ENCODE data around the gene SPECC1. TPM values are rescaled to one million over a fixed set of nuclear protein-coding genes. Genes with fewer than 3 reads are reported as not detected.

Gene SPECC1
- total RNA-seq, 1 experiment from 2014 or later: 43.5 TPM

DNA sequence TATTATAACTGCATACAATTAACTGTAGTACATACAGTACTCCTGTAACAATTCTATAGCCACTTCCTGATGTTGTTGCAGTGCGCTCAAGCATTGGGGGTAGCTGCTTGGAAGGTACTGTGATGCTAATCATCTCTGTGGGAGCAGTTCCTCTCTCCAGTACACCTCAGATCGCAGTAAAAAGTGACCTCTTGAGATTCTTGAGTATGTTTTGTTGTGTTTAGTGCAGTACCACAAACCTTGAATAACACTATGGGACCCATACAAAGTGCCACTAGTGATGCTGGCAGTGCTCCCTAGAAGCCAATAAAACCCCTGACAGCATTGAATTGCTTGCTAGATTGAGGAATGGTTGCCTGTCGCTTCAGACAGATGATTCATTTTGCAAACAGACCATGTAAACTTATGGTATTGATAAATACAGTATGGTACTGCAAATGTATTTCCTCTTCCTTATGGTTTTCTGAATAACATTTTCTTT, 193.0 kb downstream of the SPECC1 start:
- ChIA-PET POLR2A (no interaction called here), CTCF (no interaction called here), RAD21 (ENCODE audit: low non-redundant PET in 1 of 2, low total read pairs in 2 of 2, uncharacterized antibody in 2 of 2, unreplicated experiment in 2 of 2) (no interaction called here)
- Histone ChIP-seq H3K27ac (ENCODE audit: low read depth, low read length) (no peak overlapping the region), H3K27me3 (ENCODE audit: insufficient read depth, low read length) (no peaks in the 10 kb centered on the region), H3K9me2 (ENCODE audit: insufficient read depth) (no peaks in the 10 kb centered on the region), H2AFZ (ENCODE audit: low read depth, low read length, poor library complexity, severe bottlenecking) (no peak overlapping the region), H3K36me3 (ENCODE audit: control insufficient read depth in 1 of 2, insufficient read depth in 2 of 2, low read length in 2 of 2) (no peaks in the 10 kb centered on the region), H3K4me2 (ENCODE audit: low read length) (no peak overlapping the region), H4K20me1 (ENCODE audit: insufficient read depth) (no peaks in the 10 kb centered on the region; the same call in 1 of the 2 replicates), H3K4me1 (ENCODE audit: control insufficient read depth in 1 of 2, insufficient read depth in 2 of 2, low read length in 2 of 2) (peaks cover 0 to 4% of the 10 kb centered on the region in 2 experiments; a peak in 1 of 4 replicates), H3K4me3 (replicated peaks in 1 of 2; ENCODE audit: low read depth in 1 of 2, low read length in 2 of 2) (no peak overlapping the region), H3K9ac (ENCODE audit: low read length) (no peak overlapping the region), H3K79me2 (ENCODE audit: insufficient read depth, low read length) (no peaks in the 10 kb centered on the region; the same call in 1 of the 2 replicates), H3K9me3 (ENCODE audit: control insufficient read depth in 1 of 2, insufficient read depth in 1 of 2, low read depth in 1 of 2, low read length in 2 of 2) (no peaks in the 10 kb centered on the region)
- DNase-seq (ENCODE audit: low read depth, low spot score) (no peak), ATAC-seq (no peak)
- TF ChIP-seq CBX3 (IDR thresholded peaks at IDR 0.05; ENCODE audit: low read depth) (no peak), POLR2AphosphoS5 (IDR thresholded peaks at IDR 0.05; ENCODE audit: low read depth, low read length) (no peak), JUND (IDR thresholded peaks at IDR 0.05) (no peak), TCF7L2 (IDR thresholded peaks at IDR 0.05; ENCODE audit: borderline replicate concordance, extremely low read depth, insufficient read depth, insufficient read length) (no peak), SRF (IDR thresholded peaks at IDR 0.05; ENCODE audit: low read depth) (no peak), RAD21 (IDR thresholded peaks at IDR 0.05; ENCODE audit: low read depth) (no peak), POLR2A (IDR thresholded peaks at IDR 0.05; ENCODE audit: borderline replicate concordance, extremely low read depth, insufficient read depth, insufficient read length) (no peak), EZH2 (IDR thresholded peaks at IDR 0.05) (no peak), EGR1 (IDR thresholded peaks at IDR 0.05; ENCODE audit: low read depth) (no peak)
- TF ChIP-seq, protein P1, sequence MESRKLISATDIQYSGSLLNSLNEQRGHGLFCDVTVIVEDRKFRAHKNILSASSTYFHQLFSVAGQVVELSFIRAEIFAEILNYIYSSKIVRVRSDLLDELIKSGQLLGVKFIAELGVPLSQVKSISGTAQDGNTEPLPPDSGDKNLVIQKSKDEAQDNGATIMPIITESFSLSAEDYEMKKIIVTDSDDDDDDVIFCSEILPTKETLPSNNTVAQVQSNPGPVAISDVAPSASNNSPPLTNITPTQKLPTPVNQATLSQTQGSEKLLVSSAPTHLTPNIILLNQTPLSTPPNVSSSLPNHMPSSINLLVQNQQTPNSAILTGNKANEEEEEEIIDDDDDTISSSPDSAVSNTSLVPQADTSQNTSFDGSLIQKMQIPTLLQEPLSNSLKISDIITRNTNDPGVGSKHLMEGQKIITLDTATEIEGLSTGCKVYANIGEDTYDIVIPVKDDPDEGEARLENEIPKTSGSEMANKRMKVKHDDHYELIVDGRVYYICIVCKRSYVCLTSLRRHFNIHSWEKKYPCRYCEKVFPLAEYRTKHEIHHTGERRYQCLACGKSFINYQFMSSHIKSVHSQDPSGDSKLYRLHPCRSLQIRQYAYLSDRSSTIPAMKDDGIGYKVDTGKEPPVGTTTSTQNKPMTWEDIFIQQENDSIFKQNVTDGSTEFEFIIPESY (IDR thresholded peaks at IDR 0.05; ENCODE audit: extremely low read depth, insufficient replicate concordance, low read length): no peak
- TF ChIP-seq, protein P2, sequence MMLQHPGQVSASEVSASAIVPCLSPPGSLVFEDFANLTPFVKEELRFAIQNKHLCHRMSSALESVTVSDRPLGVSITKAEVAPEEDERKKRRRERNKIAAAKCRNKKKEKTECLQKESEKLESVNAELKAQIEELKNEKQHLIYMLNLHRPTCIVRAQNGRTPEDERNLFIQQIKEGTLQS (IDR thresholded peaks at IDR 0.05): no peak
- no TSS peak for BruUV-seq (replicated peaks)
- intact Hi-C loops (cut with micrococcal nuclease): no loop called here

Data from HCT116 (cell line).